Chondrocyte (in vitro differentiated cells): ENCODE measurements around the gene CDIPT. TPM values are rescaled to one million over a fixed set of nuclear protein-coding genes. Genes with fewer than 3 reads are reported as not detected.

ENCODE experiments used
- DNase-seq: peaks from one replicate; pipeline ENCODE4 v3.0.0; 2021; ENCODE audit warnings: mixed read lengths, low spot score
- H3K27ac Mint-ChIP-seq: one replicate; pipeline ENCODE4 v1.8.0; 2021; ENCODE audit warnings: mild to moderate bottlenecking, moderate library complexity, mixed read lengths; ENCODE audit not compliant: unreplicated experiment
- H3K27me3 Mint-ChIP-seq: 2 replicates; pipeline ENCODE4 v1.8.0; 2021; ENCODE audit warnings: low read depth, mixed read lengths
- H3K36me3 Mint-ChIP-seq: 2 replicates; pipeline ENCODE4 v1.8.0; 2021; ENCODE audit warnings: low read depth, mixed read lengths
- H3K4me1 Mint-ChIP-seq: 2 replicates; pipeline ENCODE4 v1.8.0; 2021; ENCODE audit warnings: low read depth, mild to moderate bottlenecking, mixed read lengths
- H3K4me3 Mint-ChIP-seq: one replicate; pipeline ENCODE4 v1.8.0; 2021; ENCODE audit warnings: mild to moderate bottlenecking, moderate library complexity, mixed read lengths; ENCODE audit not compliant: unreplicated experiment
- H3K9me3 Mint-ChIP-seq: 2 replicates; pipeline ENCODE4 v1.8.0; 2021; ENCODE audit warnings: low read depth, mixed read lengths
- total RNA-seq: library from RNA; stranded (reverse); gene quantifications from 3 replicates; pipeline ENCODE4 v1.2.1, GENCODE V29; 2021
- TF ChIP-seq, protein P1 (sequence below): fragments of 200-600 bp; sonication (generic); IDR thresholded peaks from 2 replicates; pipeline ENCODE4 v1.5.0; 2021; ENCODE audit warnings: antibody characterized with exemption, mild to moderate bottlenecking, moderate library complexity

CDIPT gene
- total RNA-seq, 1 donor from 2014 or later: 79.7 TPM

- peak overlapping the region; percentile 96 for H3K27ac Mint-ChIP-seq
- peaks cover 10% of the 10 kb centered on the region for H3K36me3 Mint-ChIP-seq
- peaks cover 60% of the 10 kb centered on the region for H3K4me1 Mint-ChIP-seq
- H3K27me3 Mint-ChIP-seq: no peaks in the 10 kb centered on the region
- TF ChIP-seq, protein P1, sequence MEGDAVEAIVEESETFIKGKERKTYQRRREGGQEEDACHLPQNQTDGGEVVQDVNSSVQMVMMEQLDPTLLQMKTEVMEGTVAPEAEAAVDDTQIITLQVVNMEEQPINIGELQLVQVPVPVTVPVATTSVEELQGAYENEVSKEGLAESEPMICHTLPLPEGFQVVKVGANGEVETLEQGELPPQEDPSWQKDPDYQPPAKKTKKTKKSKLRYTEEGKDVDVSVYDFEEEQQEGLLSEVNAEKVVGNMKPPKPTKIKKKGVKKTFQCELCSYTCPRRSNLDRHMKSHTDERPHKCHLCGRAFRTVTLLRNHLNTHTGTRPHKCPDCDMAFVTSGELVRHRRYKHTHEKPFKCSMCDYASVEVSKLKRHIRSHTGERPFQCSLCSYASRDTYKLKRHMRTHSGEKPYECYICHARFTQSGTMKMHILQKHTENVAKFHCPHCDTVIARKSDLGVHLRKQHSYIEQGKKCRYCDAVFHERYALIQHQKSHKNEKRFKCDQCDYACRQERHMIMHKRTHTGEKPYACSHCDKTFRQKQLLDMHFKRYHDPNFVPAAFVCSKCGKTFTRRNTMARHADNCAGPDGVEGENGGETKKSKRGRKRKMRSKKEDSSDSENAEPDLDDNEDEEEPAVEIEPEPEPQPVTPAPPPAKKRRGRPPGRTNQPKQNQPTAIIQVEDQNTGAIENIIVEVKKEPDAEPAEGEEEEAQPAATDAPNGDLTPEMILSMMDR: no peak
- no peak for DNase-seq
- H3K4me3 Mint-ChIP-seq: peak overlapping the region; percentile 83
- no peaks in the 10 kb centered on the region for H3K9me3 Mint-ChIP-seq
These were observed 53.8 kb downstream of the CDIPT start for GRCh38 chr16:29809031-29809747.

Other genes starting within 250 kb of the CDIPT start
- gene SPN, start 200.0 kb downstream of the CDIPT start, total RNA-seq: not detected in 3 replicates
- 19.5 to 21.8 TPM (median 20.7 TPM) in 3 replicates for gene QPRT, start 184.0 kb downstream of the CDIPT start, total RNA-seq
- not detected in 3 replicates for gene C16orf54, start 117.2 kb downstream of the CDIPT start, total RNA-seq
- not detected in 3 replicates for gene ZG16, start 85.0 kb downstream of the CDIPT start, total RNA-seq
- 13.5 to 24.3 TPM (median 14.1 TPM) in 3 replicates for gene KIF22, start 72.5 kb downstream of the CDIPT start, total RNA-seq
- gene MAZ, start 56.7 kb downstream of the CDIPT start, total RNA-seq: 318 to 359 TPM (median 358 TPM) in 3 replicates
- gene PRRT2, start 51.0 kb downstream of the CDIPT start, total RNA-seq: 5.2 to 9.1 TPM (median 6.1 TPM) in 3 replicates
- 22.3 to 40.2 TPM (median 23.0 TPM) in 3 replicates for gene PAGR1, start 47.1 kb downstream of the CDIPT start, total RNA-seq
- 101 to 132 TPM (median 106 TPM) in 3 replicates for gene MVP, start 42.8 kb downstream of the CDIPT start, total RNA-seq
- gene SEZ6L2, start 36.3 kb upstream of the CDIPT start, total RNA-seq: 10.9 to 17.0 TPM (median 16.3 TPM) in 3 replicates
- gene ASPHD1, start 37.3 kb upstream of the CDIPT start, total RNA-seq: 2.4 to 3.2 TPM (median 2.9 TPM) in 3 replicates
- 19.3 to 21.1 TPM (median 20.3 TPM) in 3 replicates for gene KCTD13, start 63.0 kb upstream of the CDIPT start, total RNA-seq
- 111 to 122 TPM (median 120 TPM) in 3 replicates for gene TMEM219, start 98.9 kb upstream of the CDIPT start, total RNA-seq
- gene TAOK2, start 110.6 kb upstream of the CDIPT start, total RNA-seq: 50.0 to 56.6 TPM (median 50.1 TPM) in 3 replicates
- 8.4 to 14.0 TPM (median 9.9 TPM) in 3 replicates for gene HIRIP3, start 132.4 kb upstream of the CDIPT start, total RNA-seq
- 57.1 to 68.5 TPM (median 64.6 TPM) in 3 replicates for gene INO80E, start 133.0 kb upstream of the CDIPT start, total RNA-seq
- 0.15 to 0.29 TPM in 2 of 3 replicates, not detected in the other for gene DOC2A, start 147.8 kb upstream of the CDIPT start, total RNA-seq
- gene C16orf92, start 160.0 kb upstream of the CDIPT start, total RNA-seq: not detected in 3 replicates
- gene TLCD3B, start 168.0 kb upstream of the CDIPT start, total RNA-seq: 0.28 to 0.77 TPM (median 0.44 TPM) in 3 replicates
- 865 to 1,101 TPM (median 1,094 TPM) in 3 replicates for gene ALDOA, start 202.5 kb upstream of the CDIPT start, total RNA-seq
- 81.0 to 90.3 TPM (median 84.7 TPM) in 3 replicates for gene PPP4C, start 212.8 kb upstream of the CDIPT start, total RNA-seq
- gene TBX6, start 228.7 kb upstream of the CDIPT start, total RNA-seq: 0.34 to 0.59 TPM (median 0.55 TPM) in 3 replicates
- 23.3 to 31.9 TPM (median 28.1 TPM) in 3 replicates for gene YPEL3, start 233.0 kb upstream of the CDIPT start, total RNA-seq